ENCODE data around the gene JPH4.
A peak's percentile ranks its signal among the peaks of the same experiment; 100 is the strongest.

The JPH4 gene

GRCh38 chr14:23567186-23568020, 11.2 kb downstream of the JPH4 start, which contains the start of gene AP1G2:
Gene AP1G2, minus strand, starts transcription at chr14:23567791. Its CDS starts 477 bp downstream, at chr14:23567314.
- Mint-ChIP-seq H3K36me3 (ENCODE audit: low read depth) (peaks cover 35% of the 10 kb centered on the region), H3K4me3 (peak within 1 kb of the TSS; percentile 100), H3K27ac (peak within 1 kb of the TSS; percentile 99), H3K4me1 (ENCODE audit: low read depth) (peaks cover 29% of the 10 kb centered on the region), H3K9me3 (no peaks in the 10 kb centered on the region), H3K27me3 (ENCODE audit: low read depth) (peaks cover 3% of the 10 kb centered on the region)
- DNase-seq (ENCODE audit: low spot score) = peak; percentile 88

GRCh38 chr14:23566778-23567185, 11.8 kb downstream of the JPH4 start:
- Mint-ChIP-seq H3K27me3 (ENCODE audit: low read depth) (no peaks in the 10 kb centered on the region), H3K27ac (peak overlapping the region; percentile 99), H3K4me3 (peak overlapping the region; percentile 100), H3K9me3 (no peaks in the 10 kb centered on the region), H3K36me3 (ENCODE audit: low read depth) (peaks cover 36% of the 10 kb centered on the region), H3K4me1 (ENCODE audit: low read depth) (peaks cover 27% of the 10 kb centered on the region)
- no peak for DNase-seq (ENCODE audit: low spot score)

- Mint-ChIP-seq H3K4me3 (peak overlapping the region; percentile 100), H3K27me3 (ENCODE audit: low read depth) (no peaks in the 10 kb centered on the region), H3K27ac (peak overlapping the region; percentile 99), H3K36me3 (ENCODE audit: low read depth) (peaks cover 41% of the 10 kb centered on the region), H3K9me3 (no peaks in the 10 kb centered on the region), H3K4me1 (ENCODE audit: low read depth) (peaks cover 27% of the 10 kb centered on the region)
- DNase-seq (ENCODE audit: low spot score) = no peak
These were observed 12.3 kb downstream of the JPH4 start for GRCh38 chr14:23566112-23566777.

- peaks cover 27% of the 10 kb centered on the region for H3K4me1 Mint-ChIP-seq (ENCODE audit: low read depth)
- DNase-seq (ENCODE audit: low spot score) = no peak
- no peaks in the 10 kb centered on the region for H3K27me3 Mint-ChIP-seq (ENCODE audit: low read depth)
- H3K27ac Mint-ChIP-seq = peak overlapping the region; percentile 3
- H3K9me3 Mint-ChIP-seq = no peaks in the 10 kb centered on the region
- peak overlapping the region; percentile 18 for H3K4me3 Mint-ChIP-seq
- H3K36me3 Mint-ChIP-seq (ENCODE audit: low read depth) = peaks cover 45% of the 10 kb centered on the region
These were observed 13.0 kb downstream of the JPH4 start for GRCh38 chr14:23565626-23566025.

GRCh38 chr14:23564876-23565275, 13.7 kb downstream of the JPH4 start:
- Mint-ChIP-seq H3K4me1 (ENCODE audit: low read depth) (peaks cover 31% of the 10 kb centered on the region), H3K4me3 (peak overlapping the region; percentile 33)

GRCh38 chr14:23564181-23564812, 14.3 kb downstream of the JPH4 start:
- Mint-ChIP-seq H3K27me3 (ENCODE audit: low read depth) (no peaks in the 10 kb centered on the region), H3K9me3 (no peaks in the 10 kb centered on the region), H3K4me3 (no peak overlapping the region), H3K27ac (no peak overlapping the region), H3K36me3 (ENCODE audit: low read depth) (peaks cover 55% of the 10 kb centered on the region), H3K4me1 (ENCODE audit: low read depth) (peaks cover 32% of the 10 kb centered on the region)
- DNase-seq (ENCODE audit: low spot score) = no peak

More at GRCh38 chr14:23564876-23565275, 13.7 kb downstream of the JPH4 start:
- Mint-ChIP-seq H3K9me3 (no peaks in the 10 kb centered on the region), H3K36me3 (ENCODE audit: low read depth) (peaks cover 51% of the 10 kb centered on the region), H3K27me3 (ENCODE audit: low read depth) (no peaks in the 10 kb centered on the region), H3K27ac (no peak overlapping the region)
- DNase-seq (ENCODE audit: low spot score) = no peak

GRCh38 chr14:23563473-23564180, 15.0 kb downstream of the JPH4 start:
- H3K27ac Mint-ChIP-seq = no peak overlapping the region
- no peak overlapping the region for H3K4me3 Mint-ChIP-seq
- no peak for DNase-seq (ENCODE audit: low spot score)
- peaks cover 27% of the 10 kb centered on the region for H3K4me1 Mint-ChIP-seq (ENCODE audit: low read depth)
- no peaks in the 10 kb centered on the region for H3K9me3 Mint-ChIP-seq
- H3K36me3 Mint-ChIP-seq (ENCODE audit: low read depth) = peaks cover 58% of the 10 kb centered on the region
- no peaks in the 10 kb centered on the region for H3K27me3 Mint-ChIP-seq (ENCODE audit: low read depth)

GRCh38 chr14:23562822-23563472, 15.6 kb downstream of the JPH4 start:
- Mint-ChIP-seq H3K27me3 (ENCODE audit: low read depth) (no peaks in the 10 kb centered on the region), H3K27ac (no peak overlapping the region), H3K9me3 (no peaks in the 10 kb centered on the region), H3K4me3 (no peak overlapping the region), H3K36me3 (ENCODE audit: low read depth) (peaks cover 58% of the 10 kb centered on the region), H3K4me1 (ENCODE audit: low read depth) (peaks cover 23% of the 10 kb centered on the region)
- peak; percentile 31 for DNase-seq (ENCODE audit: low spot score)

- peaks cover 21% of the 10 kb centered on the region for H3K4me1 Mint-ChIP-seq (ENCODE audit: low read depth)
- H3K4me3 Mint-ChIP-seq = no peak overlapping the region
- no peaks in the 10 kb centered on the region for H3K27me3 Mint-ChIP-seq (ENCODE audit: low read depth)
- H3K9me3 Mint-ChIP-seq = no peaks in the 10 kb centered on the region
- H3K27ac Mint-ChIP-seq = no peak overlapping the region
- DNase-seq (ENCODE audit: low spot score) = no peak
- H3K36me3 Mint-ChIP-seq (ENCODE audit: low read depth) = peaks cover 54% of the 10 kb centered on the region
These were observed 16.4 kb downstream of the JPH4 start for GRCh38 chr14:23561873-23562821.

- no peak for DNase-seq (ENCODE audit: low spot score)
- Mint-ChIP-seq H3K27ac (no peak overlapping the region), H3K4me3 (no peak overlapping the region), H3K27me3 (ENCODE audit: low read depth) (no peaks in the 10 kb centered on the region), H3K9me3 (no peaks in the 10 kb centered on the region), H3K36me3 (ENCODE audit: low read depth) (peaks cover 49% of the 10 kb centered on the region), H3K4me1 (ENCODE audit: low read depth) (peaks cover 22% of the 10 kb centered on the region)
These were observed 17.3 kb downstream of the JPH4 start for GRCh38 chr14:23561259-23561658.

GRCh38 chr14:23559926-23560520, 18.6 kb downstream of the JPH4 start:
- Mint-ChIP-seq H3K4me3 (no peak overlapping the region), H3K27ac (peak overlapping the region; percentile 20), H3K4me1 (ENCODE audit: low read depth) (peaks cover 26% of the 10 kb centered on the region), H3K36me3 (ENCODE audit: low read depth) (peaks cover 43% of the 10 kb centered on the region), H3K9me3 (no peaks in the 10 kb centered on the region), H3K27me3 (ENCODE audit: low read depth) (no peaks in the 10 kb centered on the region)
- DNase-seq (ENCODE audit: low spot score) = no peak

Data from T-helper 2 cell treated with Interferon-gamma antibody and Interleukin-4, amounts not matched to agents 5 μg/mL and 100 μg/mL, for 36 hours (primary cell).